HG03378 (cell line): ENCODE results near the gene TNFRSF9.
A peak's percentile ranks its signal among the peaks of the same experiment; 100 is the strongest.
"Not testable (repeated sequence)": the region's sequence is repeated elsewhere in the genome, so short reads cannot be mapped to it uniquely, and the experiment has no call there.

Experiments
- ATAC-seq: cut with Tn5 transposase; IDR thresholded peaks from one replicate; pipeline ENCODE4 v1.9.1; 2021; ENCODE audit warnings: mild to moderate bottlenecking, moderate library complexity; ENCODE audit not compliant: unreplicated experiment

Gene TNFRSF9

GRCh38 chr1:7961216-7962013, 20.8 kb upstream of the TNFRSF9 start, which contains the start of gene PARK7:
TSS of gene PARK7 (plus strand) at chr1:7961711. CDS start at chr1:7962786, 1,075 bp downstream.
- peak; percentile 88 for ATAC-seq

GRCh38 chr1:7960867-7961215, 20.2 kb upstream of the TNFRSF9 start:
- ATAC-seq: no peak

GRCh38 chr1:7960165-7960564, 19.5 kb upstream of the TNFRSF9 start:
- ATAC-seq: no peak

- ATAC-seq: no peak
These were observed 15.8 kb upstream of the TNFRSF9 start for GRCh38 chr1:7956218-7957032.

- no peak for ATAC-seq
These were observed 14.0 kb upstream of the TNFRSF9 start for GRCh38 chr1:7954683-7955082.

- peak; percentile 74 for ATAC-seq
These were observed 13.4 kb upstream of the TNFRSF9 start for GRCh38 chr1:7953850-7954609.

- ATAC-seq: not testable (repeated sequence)
These were observed 12.2 kb upstream of the TNFRSF9 start for GRCh38 chr1:7952791-7953190.

GRCh38 chr1:7948960-7949359, 8.3 kb upstream of the TNFRSF9 start:
- ATAC-seq: no peak

GRCh38 chr1:7943251-7943650, 2.6 kb upstream of the TNFRSF9 start:
- ATAC-seq: no peak

- no peak for ATAC-seq
These were observed 1.7 kb upstream of the TNFRSF9 start for GRCh38 chr1:7942214-7942921.

- no peak for ATAC-seq
These were observed 776 bp upstream of the TNFRSF9 start for GRCh38 chr1:7941437-7941793.

GRCh38 chr1:7940034-7940433, 605 bp downstream of the TNFRSF9 start:
- no peak for ATAC-seq

GRCh38 chr1:7938070-7938469, 2.6 kb downstream of the TNFRSF9 start:
- no peak for ATAC-seq

GRCh38 chr1:7932524-7933138, 8.0 kb downstream of the TNFRSF9 start:
- ATAC-seq: no peak

- ATAC-seq: no peak
These were observed 9.2 kb downstream of the TNFRSF9 start for GRCh38 chr1:7931446-7931812.

GRCh38 chr1:7930645-7931445, 9.8 kb downstream of the TNFRSF9 start:
- ATAC-seq: no peak

- ATAC-seq: no peak
These were observed 11.0 kb downstream of the TNFRSF9 start for GRCh38 chr1:7929637-7930036.

GRCh38 chr1:7928247-7928646, 12.4 kb downstream of the TNFRSF9 start:
- ATAC-seq: no peak

GRCh38 chr1:7927061-7927460, 13.6 kb downstream of the TNFRSF9 start:
- not testable (repeated sequence) for ATAC-seq

GRCh38 chr1:7922301-7922700, 18.3 kb downstream of the TNFRSF9 start:
- no peak for ATAC-seq
